ENCODE data around the gene CCT4.
"Not testable (repeated sequence)": the region's sequence is repeated elsewhere in the genome, so short reads cannot be mapped to it uniquely, and the experiment has no call there.

The CCT4 gene

DNA sequence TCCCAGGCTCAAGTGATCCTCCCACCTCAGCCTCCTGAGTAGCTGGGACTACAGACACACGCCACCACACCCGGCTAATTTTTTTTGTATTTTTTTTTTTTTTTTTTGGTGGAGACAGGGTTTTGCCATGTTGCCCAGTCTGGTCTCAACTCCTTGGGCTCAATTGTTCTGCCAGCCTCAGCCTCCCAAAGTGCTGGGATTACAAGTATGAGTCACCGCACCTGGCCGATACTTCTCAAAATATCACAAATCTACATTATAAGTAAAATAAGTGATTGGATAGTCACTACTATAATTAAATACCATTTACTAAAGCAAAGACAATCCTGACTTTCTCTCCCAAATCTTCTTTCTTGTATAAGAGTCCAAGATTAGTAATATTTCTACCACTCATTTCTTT lies 9.1 kb downstream of the CCT4 start:
- DNase-seq (ENCODE audit: low spot score), result not testable (repeated sequence)

- DNase-seq (ENCODE audit: low spot score), result no peak
These were observed 9.7 kb downstream of the CCT4 start for GRCh38 chr2:61878761-61879160.

GRCh38 chr2:61877571-61878245 lies 10.7 kb downstream of the CCT4 start:
- no peak for DNase-seq (ENCODE audit: low spot score)

GRCh38 chr2:61876400-61876799 lies 12.1 kb downstream of the CCT4 start:
- DNase-seq (ENCODE audit: low spot score), result no peak

DNA sequence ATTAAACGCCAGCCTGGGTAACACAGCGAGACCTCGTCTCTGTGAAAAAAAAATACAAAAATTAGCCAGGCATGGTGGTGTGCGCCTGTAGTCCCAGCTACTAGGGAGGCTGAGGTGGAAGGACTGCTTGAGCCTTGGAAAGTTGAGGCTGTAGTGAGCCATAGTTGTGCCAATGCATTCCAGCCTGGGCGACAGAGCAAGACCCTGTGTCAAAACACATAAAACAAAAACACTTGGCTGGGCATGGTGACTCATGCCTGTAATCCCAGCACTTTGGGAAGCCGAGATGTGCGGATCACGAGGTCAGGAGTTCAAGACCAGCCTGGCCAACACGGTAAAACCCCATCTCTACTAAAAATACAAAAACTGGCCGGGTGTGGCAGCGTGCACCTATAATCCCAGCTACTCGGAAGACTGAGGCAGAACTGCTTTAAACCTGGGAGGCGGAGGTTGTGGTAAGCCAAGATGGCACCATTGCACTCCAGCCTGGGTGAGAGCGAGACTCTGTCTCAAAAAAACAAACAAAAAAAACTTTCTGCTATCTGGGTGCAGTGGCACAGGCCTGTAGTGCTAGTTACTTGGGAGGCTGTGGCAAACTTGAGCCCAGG lies 21.9 kb downstream of the CCT4 start:
- DNase-seq (ENCODE audit: low spot score), result not testable (repeated sequence)

DNA sequence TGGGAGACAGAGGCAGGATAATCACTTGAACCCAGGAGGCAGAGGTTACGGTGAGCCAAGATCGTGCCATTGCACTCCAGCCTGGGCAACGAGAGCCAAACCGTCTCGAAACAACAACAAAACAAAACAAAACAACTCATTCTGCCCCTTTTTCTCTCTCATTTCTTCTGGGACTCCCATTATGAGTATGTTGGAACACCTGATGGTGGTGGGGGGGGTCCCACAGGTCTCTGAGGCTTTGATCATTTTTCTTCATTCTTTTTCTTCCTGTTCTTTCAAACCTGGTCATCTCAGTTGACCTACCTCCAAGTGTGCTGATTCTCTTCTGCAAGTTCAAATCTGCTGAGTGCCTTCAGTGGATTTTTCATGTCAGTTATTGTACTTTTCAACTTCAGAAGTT lies 26.4 kb downstream of the CCT4 start:
- DNase-seq (ENCODE audit: low spot score), result no peak

- no peak for DNase-seq (ENCODE audit: low spot score)
These were observed 31.2 kb downstream of the CCT4 start for GRCh38 chr2:61857224-61857623.

DNA sequence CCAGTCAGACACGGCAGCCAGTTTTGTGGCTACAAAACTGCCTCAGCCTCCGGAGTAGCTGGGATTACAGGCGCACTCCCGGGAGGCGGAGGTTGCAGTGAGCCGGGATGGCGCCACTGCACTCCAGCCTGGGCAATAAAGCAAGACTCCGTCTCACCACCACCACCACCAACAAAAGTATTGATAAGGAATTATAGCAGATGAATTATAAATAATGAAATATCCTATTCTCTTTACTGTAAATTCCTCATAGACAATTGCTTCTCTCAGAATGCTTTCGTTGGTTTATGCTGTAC lies 33.2 kb downstream of the CCT4 start:
- DNase-seq (ENCODE audit: low spot score), result no peak

GRCh38 chr2:61854564-61855317 lies 33.7 kb downstream of the CCT4 start:
- DNase-seq (ENCODE audit: low spot score), result peak; percentile 93

DNA sequence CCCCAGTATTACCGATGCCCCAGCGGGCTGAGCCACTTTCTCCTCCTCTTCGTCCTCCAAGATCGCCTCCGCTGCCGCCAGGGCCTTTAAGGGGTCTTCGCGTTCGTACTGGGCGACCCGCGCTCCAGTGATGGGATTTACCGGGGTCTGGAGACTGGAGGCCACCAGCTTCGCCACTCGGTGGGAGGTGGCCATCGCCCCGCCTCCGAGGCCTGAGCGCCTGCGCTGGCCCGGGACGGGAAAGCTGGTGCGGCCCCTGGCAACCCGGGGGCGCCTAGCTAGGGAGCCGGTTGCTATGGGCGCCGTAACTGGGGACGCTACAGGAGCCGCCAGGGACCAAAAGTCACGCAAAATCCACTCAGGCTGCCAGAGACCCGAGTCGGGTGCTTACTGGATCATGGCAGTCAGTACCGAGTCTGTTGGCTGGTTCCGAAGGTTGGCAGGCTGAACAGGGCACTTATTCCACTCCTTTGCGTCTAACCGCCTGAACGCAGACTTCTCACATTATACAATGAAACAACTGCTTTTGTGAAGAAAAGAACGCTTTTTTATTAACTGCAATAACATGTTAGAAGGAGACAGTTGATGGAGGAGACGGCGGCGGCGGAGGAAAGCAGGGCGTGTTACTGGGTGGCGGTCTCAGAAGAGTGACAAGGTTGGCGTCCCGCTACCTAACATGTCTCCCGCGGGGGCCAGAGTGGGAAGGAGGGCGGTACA lies 34.5 kb downstream of the CCT4 start, which contains the start of gene FAM161A:
FAM161A (minus strand) TSS at position 214 of the 717 bp plus-strand sequence; CDS start at position 195, 19 bp downstream.
- peak; percentile 90 for DNase-seq (ENCODE audit: low spot score)

- DNase-seq (ENCODE audit: low spot score), result peak; percentile 80
These were observed 35.2 kb downstream of the CCT4 start for GRCh38 chr2:61853086-61853846.

DNA sequence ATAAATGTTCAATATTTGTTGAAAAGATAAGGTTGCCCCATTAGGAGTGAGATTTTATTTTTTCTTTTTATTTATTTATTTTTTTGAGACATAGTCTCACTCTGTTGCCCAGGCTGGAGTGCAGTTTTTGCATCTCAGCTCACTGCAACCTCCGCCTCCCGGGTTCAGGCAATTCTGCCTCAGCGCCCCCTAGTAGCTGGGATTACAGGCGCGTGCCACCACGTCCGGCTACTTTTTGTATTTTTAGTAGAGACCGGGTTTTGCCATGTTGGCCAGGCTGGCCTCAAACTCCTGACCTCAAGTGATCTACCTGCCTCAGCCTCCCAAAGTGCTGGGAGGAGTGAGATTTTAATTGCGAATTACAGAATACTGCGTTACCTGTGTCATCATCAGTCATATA lies 37.2 kb downstream of the CCT4 start:
- not testable (repeated sequence) for DNase-seq (ENCODE audit: low spot score)

DNA sequence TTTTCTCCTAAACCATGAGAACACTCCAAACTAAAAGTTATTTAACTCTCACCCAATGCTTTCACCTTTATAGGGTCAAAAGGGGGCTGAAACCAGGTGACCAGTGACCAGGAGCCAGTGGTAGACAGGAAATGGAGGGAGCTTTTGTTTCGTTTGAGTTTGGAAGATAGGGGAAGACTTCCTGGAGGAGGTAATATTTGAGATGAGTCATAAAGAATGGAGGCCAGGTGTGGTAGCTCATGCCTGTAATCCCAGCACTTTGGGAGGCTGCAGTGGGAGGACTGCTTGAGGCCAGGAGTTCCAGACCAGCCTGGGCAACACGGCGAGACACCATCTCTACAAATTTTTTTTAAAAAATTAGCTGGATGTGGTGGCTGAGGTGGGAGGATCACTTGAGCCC lies 43.1 kb downstream of the CCT4 start:
- DNase-seq (ENCODE audit: low spot score), result no peak

GRCh38 chr2:61841286-61841685 lies 47.2 kb downstream of the CCT4 start:
- no peak for DNase-seq (ENCODE audit: low spot score)

DNA sequence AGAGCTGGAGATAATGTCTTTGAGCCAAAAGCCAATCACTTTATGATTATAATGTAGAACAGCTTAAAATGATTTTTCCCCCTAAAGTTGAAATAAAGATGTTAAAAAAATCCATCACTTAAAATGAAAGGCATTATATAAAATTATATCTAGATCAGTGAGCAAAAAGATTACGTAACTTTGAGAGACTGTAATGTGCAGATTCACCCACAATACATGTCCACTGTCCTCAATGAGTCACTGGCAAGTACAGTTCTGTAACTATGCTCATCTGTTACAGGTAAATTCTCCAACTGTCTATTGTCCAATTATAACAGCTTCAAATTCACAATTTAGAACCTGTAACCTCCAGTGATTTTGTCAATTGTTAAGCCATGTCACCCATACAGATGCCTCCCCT lies 53.6 kb downstream of the CCT4 start:
- DNase-seq (ENCODE audit: low spot score), result no peak

DNA sequence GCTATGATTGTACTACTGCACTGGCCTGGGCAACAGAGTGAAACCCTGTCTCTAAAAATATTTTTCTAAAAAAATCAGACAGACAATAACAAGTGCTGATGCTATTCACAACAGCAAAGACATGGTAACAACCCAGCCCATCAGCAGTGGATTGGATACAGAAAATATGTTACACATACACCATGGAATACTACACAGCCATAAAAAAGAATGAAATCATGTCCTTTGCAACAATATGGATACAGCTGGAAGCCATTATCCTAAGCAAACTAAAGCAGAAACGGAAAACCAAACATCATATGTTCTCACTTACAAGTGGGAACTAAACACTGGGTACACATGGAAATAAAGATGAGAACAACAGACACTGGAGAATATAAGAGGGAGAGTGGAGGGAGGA lies 54.5 kb downstream of the CCT4 start:
- no peak for DNase-seq (ENCODE audit: low spot score)

DNA sequence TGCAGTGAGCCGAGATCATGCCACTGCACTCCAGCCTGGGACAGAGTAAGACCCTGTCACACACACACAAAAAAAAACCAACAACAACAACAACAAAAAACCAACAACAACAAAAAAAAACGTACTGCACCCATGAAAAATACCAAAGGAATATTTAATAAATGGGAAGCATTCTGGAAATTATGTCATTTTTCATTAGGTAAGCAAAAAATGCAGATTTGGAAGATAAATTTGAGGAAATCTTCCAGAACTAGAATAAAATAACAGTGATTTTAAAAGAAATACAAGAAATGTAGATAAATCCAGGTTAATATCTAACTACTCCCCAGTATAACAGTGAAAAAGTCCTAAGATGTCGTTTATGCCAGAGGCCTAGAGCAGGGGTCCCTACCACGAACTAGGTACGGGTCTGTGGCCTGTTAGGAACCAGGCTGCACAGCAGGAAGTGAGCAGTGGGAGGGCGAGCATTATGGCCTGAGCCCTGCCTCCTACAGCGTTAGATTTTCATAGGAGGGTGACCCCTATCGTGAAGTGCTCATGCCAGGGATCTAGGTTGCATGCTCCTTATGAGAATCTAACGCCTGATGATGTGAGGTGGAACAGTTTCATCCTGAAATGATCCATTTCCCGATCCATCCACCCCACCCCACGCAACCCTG lies 56.1 kb downstream of the CCT4 start:
- DNase-seq (ENCODE audit: low spot score), result no peak

DNA sequence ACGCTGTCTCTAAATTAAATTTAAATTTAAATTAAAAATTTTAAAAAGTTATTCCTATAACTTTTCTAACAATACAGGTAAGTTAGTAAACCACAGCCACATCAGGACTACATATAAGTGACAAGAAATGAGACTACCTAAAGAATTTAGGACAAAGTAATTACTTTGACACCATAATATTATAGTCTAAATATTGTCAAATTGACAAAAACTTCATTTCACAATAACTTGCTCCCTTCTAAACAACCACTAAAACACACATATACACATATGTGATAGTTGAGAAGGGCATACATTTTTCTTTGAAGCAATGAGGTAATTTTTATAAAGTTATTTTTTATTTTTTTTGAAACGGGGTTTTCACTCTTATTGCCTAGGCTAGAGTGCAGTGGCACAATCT lies 66.2 kb downstream of the CCT4 start:
- DNase-seq (ENCODE audit: low spot score), result no peak

Measured in iPS-NIHi11 (cell line).